ENCODE measurements around the gene MED27.

MED27 gene, protein sequence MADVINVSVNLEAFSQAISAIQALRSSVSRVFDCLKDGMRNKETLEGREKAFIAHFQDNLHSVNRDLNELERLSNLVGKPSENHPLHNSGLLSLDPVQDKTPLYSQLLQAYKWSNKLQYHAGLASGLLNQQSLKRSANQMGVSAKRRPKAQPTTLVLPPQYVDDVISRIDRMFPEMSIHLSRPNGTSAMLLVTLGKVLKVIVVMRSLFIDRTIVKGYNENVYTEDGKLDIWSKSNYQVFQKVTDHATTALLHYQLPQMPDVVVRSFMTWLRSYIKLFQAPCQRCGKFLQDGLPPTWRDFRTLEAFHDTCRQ

DNA sequence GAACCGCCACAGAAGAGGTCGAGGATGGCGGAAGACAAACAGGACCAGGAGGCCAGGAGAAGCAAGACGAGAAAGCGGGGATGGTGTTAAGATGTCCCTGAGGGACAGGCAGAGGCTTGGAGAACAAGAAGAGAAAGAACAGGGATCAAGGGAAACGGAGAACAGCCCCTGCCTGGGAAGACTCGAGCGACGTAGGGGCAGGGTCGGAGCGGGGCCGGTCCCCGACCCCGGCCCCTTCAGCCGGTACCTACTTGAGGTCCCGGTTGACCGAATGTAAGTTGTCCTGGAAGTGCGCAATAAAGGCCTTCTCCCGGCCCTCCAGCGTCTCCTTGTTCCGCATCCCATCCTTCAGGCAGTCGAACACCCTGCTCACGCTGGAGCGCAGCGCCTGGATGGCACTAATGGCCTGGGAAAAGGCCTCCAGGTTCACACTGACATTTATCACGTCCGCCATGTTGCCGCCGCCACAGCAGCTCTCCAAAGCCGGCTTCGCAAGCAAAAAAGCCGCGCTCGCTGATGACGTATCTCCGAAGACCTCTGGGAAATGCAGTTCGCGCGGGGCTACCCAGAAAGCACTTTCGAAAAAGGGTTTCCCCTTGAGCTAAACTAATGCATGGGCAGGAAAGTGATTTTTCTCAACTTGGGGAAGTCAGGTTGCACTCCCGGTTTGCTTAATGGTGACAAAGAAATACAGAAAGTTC, at the start of gene MED27:
Gene MED27 (minus strand): TSS at position 477 of the 701 bp plus-strand sequence. CDS start 23 bp downstream, at position 454.
- in situ Hi-C loops (cut with HindIII; ENCODE audit: low sequenced_read_pairs) = no loop called here
- H3K4me3 ChIP-seq (ENCODE audit: low read depth, low read length) = peak within 1 kb of the TSS; percentile 65
- TF ChIP-seq, protein P1, sequence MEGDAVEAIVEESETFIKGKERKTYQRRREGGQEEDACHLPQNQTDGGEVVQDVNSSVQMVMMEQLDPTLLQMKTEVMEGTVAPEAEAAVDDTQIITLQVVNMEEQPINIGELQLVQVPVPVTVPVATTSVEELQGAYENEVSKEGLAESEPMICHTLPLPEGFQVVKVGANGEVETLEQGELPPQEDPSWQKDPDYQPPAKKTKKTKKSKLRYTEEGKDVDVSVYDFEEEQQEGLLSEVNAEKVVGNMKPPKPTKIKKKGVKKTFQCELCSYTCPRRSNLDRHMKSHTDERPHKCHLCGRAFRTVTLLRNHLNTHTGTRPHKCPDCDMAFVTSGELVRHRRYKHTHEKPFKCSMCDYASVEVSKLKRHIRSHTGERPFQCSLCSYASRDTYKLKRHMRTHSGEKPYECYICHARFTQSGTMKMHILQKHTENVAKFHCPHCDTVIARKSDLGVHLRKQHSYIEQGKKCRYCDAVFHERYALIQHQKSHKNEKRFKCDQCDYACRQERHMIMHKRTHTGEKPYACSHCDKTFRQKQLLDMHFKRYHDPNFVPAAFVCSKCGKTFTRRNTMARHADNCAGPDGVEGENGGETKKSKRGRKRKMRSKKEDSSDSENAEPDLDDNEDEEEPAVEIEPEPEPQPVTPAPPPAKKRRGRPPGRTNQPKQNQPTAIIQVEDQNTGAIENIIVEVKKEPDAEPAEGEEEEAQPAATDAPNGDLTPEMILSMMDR (IDR thresholded peaks at IDR 0.05; ENCODE audit: low read depth, low read length, missing control alignments) = no peak
- peak; percentile 76 for DNase-seq (ENCODE audit: low read depth)

DNA sequence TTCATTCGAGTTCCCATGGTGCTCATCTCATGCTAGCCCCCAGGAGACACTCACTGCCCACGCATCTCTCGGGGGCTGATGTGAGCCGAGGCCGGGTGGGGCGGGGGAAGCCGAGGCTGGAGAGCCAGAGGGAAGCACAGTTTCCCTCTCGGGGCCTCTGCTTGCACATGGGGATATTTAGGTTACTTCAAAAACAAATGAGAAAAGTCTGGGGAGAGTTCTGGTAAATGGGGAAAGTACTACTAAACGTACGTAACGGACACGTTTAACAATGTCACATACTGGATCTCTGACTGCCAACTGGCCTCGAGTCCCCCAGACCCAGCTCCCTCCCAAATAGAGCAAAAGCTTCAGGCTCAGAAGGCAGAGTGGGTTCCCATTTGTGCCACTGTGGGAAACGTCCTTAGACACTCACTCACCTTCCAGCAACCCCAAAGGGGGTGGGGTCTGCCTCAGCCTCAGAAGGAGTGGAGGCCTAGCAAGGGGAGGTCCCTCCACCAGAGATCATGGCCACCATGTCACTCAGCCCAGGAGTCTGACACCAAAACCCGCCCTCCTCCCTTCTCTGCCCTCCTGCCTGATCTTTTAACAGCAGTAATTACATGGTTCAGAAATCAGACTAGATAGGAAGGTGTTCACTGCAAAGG, 48.3 kb upstream of the MED27 start:
- TF ChIP-seq, protein P1 (IDR thresholded peaks at IDR 0.05; ENCODE audit: low read depth, low read length, missing control alignments) = no peak
- DNase-seq (ENCODE audit: low read depth) = no peak
- no peak overlapping the region for H3K4me3 ChIP-seq (ENCODE audit: low read depth, low read length)
- in situ Hi-C loops (cut with HindIII; ENCODE audit: low sequenced_read_pairs) = no loop called here

DNA sequence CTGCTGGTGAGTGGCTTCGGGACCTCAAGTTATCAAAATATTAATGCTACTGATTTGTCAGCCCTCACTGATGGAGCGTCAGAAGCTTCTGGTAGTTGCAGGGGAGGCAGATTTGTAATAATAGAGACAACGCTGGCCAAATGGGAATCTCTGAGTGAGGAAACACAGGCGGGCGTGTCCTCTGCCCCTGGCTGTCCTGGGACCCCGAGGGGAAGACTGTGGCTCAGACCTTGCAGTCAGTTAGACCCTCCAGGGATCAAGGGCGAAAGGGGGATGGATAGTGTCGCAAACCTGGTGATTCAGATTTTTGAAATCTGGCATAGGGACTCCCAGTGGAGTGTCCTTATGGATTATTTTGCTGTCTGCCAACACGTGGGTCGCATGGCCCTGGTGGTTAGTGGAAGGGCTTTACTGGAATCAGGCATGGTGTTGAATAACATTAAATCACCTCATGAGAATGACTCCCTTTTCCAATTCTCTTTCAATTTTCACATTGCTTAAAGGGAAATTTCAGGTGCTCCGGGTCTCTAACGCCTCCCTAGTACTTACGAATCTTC, 47.1 kb upstream of the MED27 start:
- H3K4me3 ChIP-seq (ENCODE audit: low read depth, low read length) = no peak overlapping the region
- in situ Hi-C loops (cut with HindIII; ENCODE audit: low sequenced_read_pairs) = no loop called here
- TF ChIP-seq, protein P1 (IDR thresholded peaks at IDR 0.05; ENCODE audit: low read depth, low read length, missing control alignments) = no peak
- DNase-seq (ENCODE audit: low read depth) = no peak

DNA sequence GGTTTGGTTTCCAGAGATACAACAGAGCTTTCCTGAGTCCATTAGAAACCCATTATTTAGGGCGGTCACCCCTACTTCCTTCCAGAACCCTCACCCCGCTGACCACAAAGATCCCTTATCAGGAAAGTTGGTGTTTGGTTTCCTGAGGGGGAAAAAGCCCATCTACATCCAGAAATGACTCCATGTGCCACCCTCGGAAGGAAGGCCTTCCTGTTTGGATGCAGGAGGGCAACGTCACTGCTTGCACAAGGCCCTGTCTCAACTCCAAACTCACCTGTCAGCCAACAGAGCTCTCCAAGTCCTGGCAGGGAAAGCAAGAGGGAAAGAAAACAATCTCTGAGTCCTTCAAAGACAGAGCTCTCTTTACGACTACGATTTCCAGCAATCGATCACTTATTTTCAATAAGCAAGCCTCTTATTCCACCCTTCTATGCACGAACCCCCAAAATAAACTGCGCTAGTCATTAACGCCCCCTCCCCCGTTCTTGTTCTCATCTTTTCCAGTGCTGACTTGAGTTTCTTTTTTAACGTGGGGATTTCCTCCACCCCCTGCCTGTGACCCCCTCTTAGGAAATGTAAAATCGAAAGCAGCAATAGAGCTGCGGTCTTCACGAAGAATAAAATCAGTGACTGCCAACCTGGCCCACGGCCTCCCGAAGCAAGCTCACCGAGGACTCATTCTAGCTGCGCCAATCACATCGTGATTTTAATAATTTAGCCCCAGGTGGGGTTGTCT, 46.4 kb upstream of the MED27 start:
- in situ Hi-C loops (cut with HindIII; ENCODE audit: low sequenced_read_pairs) = no loop called here
- DNase-seq (ENCODE audit: low read depth) = no peak
- TF ChIP-seq, protein P1 (IDR thresholded peaks at IDR 0.05; ENCODE audit: low read depth, low read length, missing control alignments) = no peak
- no peak overlapping the region for H3K4me3 ChIP-seq (ENCODE audit: low read depth, low read length)

DNA sequence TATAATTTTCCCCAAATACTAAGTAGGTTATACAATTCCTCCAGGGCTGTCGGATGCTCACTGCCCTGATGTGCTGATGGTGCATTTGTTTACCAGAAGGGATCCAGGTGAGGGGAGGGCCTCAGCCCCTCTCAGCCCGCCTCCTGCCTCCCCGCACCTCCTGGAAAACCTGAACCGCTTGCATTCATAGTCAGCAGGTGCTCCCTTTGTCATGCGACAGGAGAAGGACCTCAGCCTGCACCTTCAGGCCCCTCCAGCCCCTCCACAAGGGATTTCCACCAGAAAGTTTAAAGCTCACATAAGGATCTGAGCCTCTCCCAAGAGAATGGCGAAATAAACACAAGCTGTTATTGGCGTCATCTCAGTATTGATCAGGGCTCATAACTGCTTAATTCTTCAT, 45.7 kb upstream of the MED27 start:
- TF ChIP-seq, protein P1 (IDR thresholded peaks at IDR 0.05; ENCODE audit: low read depth, low read length, missing control alignments) = no peak
- DNase-seq (ENCODE audit: low read depth) = no peak
- H3K4me3 ChIP-seq (ENCODE audit: low read depth, low read length) = no peak overlapping the region
- in situ Hi-C loops (cut with HindIII; ENCODE audit: low sequenced_read_pairs) = no loop called here

DNA sequence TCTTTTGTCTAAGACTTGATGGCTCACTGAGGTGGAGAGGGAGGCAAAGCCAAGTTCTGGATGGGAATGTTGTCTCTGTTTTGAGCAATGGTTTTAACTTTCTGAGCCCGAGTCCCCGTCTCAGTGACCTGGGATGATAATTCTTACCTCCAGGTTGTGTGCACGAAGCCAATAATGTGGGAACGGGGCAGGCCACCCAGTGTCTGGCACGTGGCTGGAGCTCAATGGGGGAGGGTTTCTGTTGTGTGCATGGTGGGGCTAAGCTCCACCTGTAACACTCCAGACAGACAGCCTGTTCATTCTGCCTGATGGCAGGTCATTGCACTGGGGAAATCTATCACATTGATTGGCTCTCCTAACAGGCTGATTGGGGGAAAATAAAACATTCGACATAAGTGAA, 45.1 kb upstream of the MED27 start:
- H3K4me3 ChIP-seq (ENCODE audit: low read depth, low read length) = no peak overlapping the region
- no peak for DNase-seq (ENCODE audit: low read depth)
- TF ChIP-seq, protein P1 (IDR thresholded peaks at IDR 0.05; ENCODE audit: low read depth, low read length, missing control alignments) = no peak
- in situ Hi-C loops (cut with HindIII; ENCODE audit: low sequenced_read_pairs) = loop anchor here (25.0 kb wide), 1 partner anchor 312 kb away; no protein-coding TSS in a partner anchor
